H1 (cell line): Measurements from ENCODE around the gene CDYL2. TPM values are rescaled to one million over a fixed set of nuclear protein-coding genes. Genes with fewer than 3 reads are reported as not detected.

Source experiments
- CTCF ChIA-PET: fragments of 300-600 bp; sonication (Branson Sonifier 250); formaldehyde crosslinking; loops from one replicate; lab custom pipeline; 2021; ENCODE audit not compliant: partially characterized antibody; lab: Charles Lee
- POLR2A ChIA-PET: fragments of 300-600 bp; sonication (Branson Sonifier 250); formaldehyde crosslinking; loops from one replicate; lab custom pipeline; 2021; ENCODE audit warnings: inconsistent platforms; ENCODE audit not compliant: partially characterized antibody; lab: Charles Lee
- DNase-seq, 2 experiments: peaks; one replicate each; pipeline versions ENCODE4 v3.0.0 to v3.0.0-alpha.2; 2010 to 2022; ENCODE audit warnings: low spot score in 2 of 2, low read depth in 1 of 2, mixed read lengths in 1 of 2
- FAIRE-seq: peaks from 2 replicates; lab custom pipeline; 2011; peaks lifted over from hg19 to GRCh38; lab: Jason Lieb, UNC
- H2AFZ ChIP-seq: 2 replicates; pipeline ENCODE4 v1.8.1; 2012; ENCODE audit warnings: low read length, inconsistent platforms
- H2AK5ac ChIP-seq: 2 replicates; pipeline ENCODE4 v1.6.1; 2013; ENCODE audit warnings: low read depth, low read length
- H2BK120ac ChIP-seq: replicated peaks from 2 replicates; pipeline ENCODE3; 2013; ENCODE audit warnings: low read depth, low read length, inconsistent platforms
- H2BK12ac ChIP-seq: 2 replicates; pipeline ENCODE4 v1.6.1; 2013; ENCODE audit warnings: low read depth, low read length
- H2BK15ac ChIP-seq: 2 replicates; pipeline ENCODE4 v1.6.1; 2013; ENCODE audit warnings: low read length
- H2BK20ac ChIP-seq: 2 replicates; pipeline ENCODE4 v1.6.1; 2013; ENCODE audit warnings: low read length
- H2BK5ac ChIP-seq: 2 replicates; pipeline ENCODE4 v1.6.1; 2013; ENCODE audit warnings: low read depth, low read length
- H3K14ac ChIP-seq: 2 replicates; pipeline ENCODE4 v1.6.1; 2013; ENCODE audit warnings: inconsistent platforms; ENCODE audit not compliant: insufficient read length
- H3K18ac ChIP-seq: 2 replicates; pipeline ENCODE4 v1.6.1; 2013; ENCODE audit warnings: low read length; ENCODE audit errors: extremely low read depth
- H3K23ac ChIP-seq: 2 replicates; pipeline ENCODE4 v1.6.1; 2013; ENCODE audit warnings: inconsistent platforms; ENCODE audit not compliant: insufficient read length
- H3K23me2 ChIP-seq: 2 replicates; pipeline ENCODE4 v1.6.1; 2013; ENCODE audit warnings: low read depth, low read length
- H3K27ac ChIP-seq: 2 replicates; pipeline ENCODE4 v1.6.1; 2011; ENCODE audit warnings: low read depth, low read length, inconsistent platforms
- H3K27me3 ChIP-seq, 4 experiments: replicated peaks in 1 of 4; 1 replicate in 1 of 4; 2 replicates in 3 of 4; pipeline versions ENCODE4 v1.6.1 to v1.8.1; 2011 to 2013; ENCODE audit warnings: low read length in 3 of 4, mild to moderate bottlenecking in 3 of 4, inconsistent platforms in 2 of 4, mixed read lengths in 2 of 4, moderate library complexity in 1 of 4; ENCODE audit not compliant: control insufficient read depth in 3 of 4, insufficient read depth in 3 of 4; ENCODE audit errors: extremely low read depth in 1 of 4
- H3K36me3 ChIP-seq, 4 experiments: 2 replicates each; pipeline versions ENCODE4 v1.6.1 to v1.8.1; 2011 to 2013; ENCODE audit warnings: mild to moderate bottlenecking in 4 of 4, low read length in 3 of 4, moderate library complexity in 2 of 4, control low read depth in 1 of 4, inconsistent platforms in 1 of 4; ENCODE audit not compliant: insufficient read depth in 4 of 4, control insufficient read depth in 2 of 4
- H3K4ac ChIP-seq: replicated peaks from 2 replicates; pipeline ENCODE3; 2013; ENCODE audit warnings: low read length, low read depth, mixed read lengths, inconsistent platforms; ENCODE audit not compliant: insufficient read length
- H3K4me1 ChIP-seq, 4 experiments: replicated peaks in 1 of 4; 1 replicate in 1 of 4; 2 replicates in 3 of 4; pipeline versions ENCODE4 v1.6.1 to v1.8.1; 2011 to 2013; ENCODE audit warnings: low read length in 3 of 4, inconsistent platforms in 2 of 4, mixed read lengths in 1 of 4; ENCODE audit not compliant: insufficient read depth in 4 of 4, control insufficient read depth in 3 of 4
- H3K4me2 ChIP-seq, 2 experiments: 2 replicates each; pipeline versions ENCODE4 v1.6.1 to v1.8.1; 2011 to 2013; ENCODE audit warnings: low read depth in 2 of 2, low read length in 2 of 2, control low read depth in 1 of 2, inconsistent platforms in 1 of 2, mild to moderate bottlenecking in 1 of 2; ENCODE audit not compliant: insufficient read depth in 1 of 2
- H3K4me3 ChIP-seq, 4 experiments: fragments of 200-600, 300-600 bp in 1 of 4; sonication (generic), shearing (Covaris generic), sonication (Bioruptor Twin) in 1 of 4; 2 replicates each; pipeline versions ENCODE4 v1.5.1 to v1.8.1; 2011 to 2016; ENCODE audit warnings: low read length in 4 of 4, low read depth in 3 of 4, control low read depth in 2 of 4, inconsistent platforms in 2 of 4, mild to moderate bottlenecking in 2 of 4, mixed read lengths in 1 of 4, moderate library complexity in 1 of 4; ENCODE audit not compliant: insufficient read depth in 2 of 4; ENCODE audit errors: extremely low read depth in 1 of 4
- H3K56ac ChIP-seq: replicated peaks from 2 replicates; pipeline ENCODE3; 2013; ENCODE audit warnings: low read depth, mild to moderate bottlenecking, mixed read lengths, low read length, inconsistent platforms; ENCODE audit not compliant: insufficient read length
- H3K79me1 ChIP-seq: 2 replicates; pipeline ENCODE4 v1.6.1; 2013; ENCODE audit warnings: low read depth, low read length, control low read depth
- H3K79me2 ChIP-seq, 2 experiments: 2 replicates each; pipeline versions ENCODE4 v1.6.1 to v1.8.1; 2012 to 2013; ENCODE audit warnings: low read length in 2 of 2, mild to moderate bottlenecking in 2 of 2, inconsistent platforms in 1 of 2; ENCODE audit not compliant: insufficient read depth in 2 of 2, control insufficient read depth in 1 of 2
- H3K9ac ChIP-seq, 4 experiments: replicated peaks in 1 of 4; 1 replicate in 1 of 4; 2 replicates in 3 of 4; pipeline versions ENCODE4 v1.6.1 to v1.8.1; 2011 to 2013; ENCODE audit warnings: low read depth in 3 of 4, low read length in 3 of 4, control low read depth in 2 of 4, mild to moderate bottlenecking in 2 of 4, moderate library complexity in 2 of 4, inconsistent platforms in 1 of 4; ENCODE audit errors: extremely low read depth in 1 of 4
- H3K9me3 ChIP-seq, 2 experiments: 2 replicates each; pipeline versions ENCODE4 v1.6.1 to v1.8.1; 2012 to 2013; ENCODE audit warnings: mild to moderate bottlenecking in 2 of 2, moderate library complexity in 2 of 2, control low read depth in 1 of 2, inconsistent platforms in 1 of 2, low read depth in 1 of 2, low read length in 1 of 2, mixed read lengths in 1 of 2; ENCODE audit not compliant: insufficient read depth in 2 of 2
- H4K20me1 ChIP-seq, 2 experiments: replicated peaks in 1 of 2; 2 replicates each; pipeline versions ENCODE3 to v1.8.1; 2011 to 2013; ENCODE audit warnings: inconsistent platforms in 2 of 2, low read length in 2 of 2, mild to moderate bottlenecking in 1 of 2; ENCODE audit not compliant: insufficient read depth in 2 of 2, control insufficient read depth in 1 of 2
- H4K5ac ChIP-seq: 2 replicates; pipeline ENCODE4 v1.6.1; 2013; ENCODE audit warnings: low read length, low read depth, mixed read lengths, inconsistent platforms; ENCODE audit not compliant: insufficient read length
- H4K8ac ChIP-seq: 2 replicates; pipeline ENCODE4 v1.8.0; 2013; ENCODE audit warnings: mild to moderate bottlenecking, moderate library complexity, low read length, inconsistent platforms; ENCODE audit not compliant: insufficient read depth; ENCODE audit errors: extremely low read depth
- H4K91ac ChIP-seq: replicated peaks from 2 replicates; pipeline ENCODE3; 2013; ENCODE audit warnings: low read length, mixed read lengths, inconsistent platforms; ENCODE audit not compliant: insufficient read length
- ASH2L ChIP-seq: fragments of 200-600, 300-600 bp; sonication (generic); IDR thresholded peaks from one replicate; pipeline ENCODE4 v1.7.1; 2017; ENCODE audit warnings: low read length
- BCL11A ChIP-seq, 2 experiments: IDR thresholded peaks; one replicate each; pipeline ENCODE4 v1.6.1; 2011; ENCODE audit warnings: low read depth in 2 of 2, low read length in 2 of 2, mild to moderate bottlenecking in 2 of 2
- CBX8 ChIP-seq: fragments of 300-800, 300-1000 bp; sonication (generic); IDR thresholded peaks from 2 replicates; pipeline ENCODE4 v1.7.1; 2016; ENCODE audit warnings: low read depth, low read length, borderline replicate concordance
- MAFK ChIP-seq: IDR thresholded peaks from 2 replicates; pipeline ENCODE4 v1.6.1; 2012; ENCODE audit warnings: low read depth, mild to moderate bottlenecking, improper control_type of control experiment, low read length
- NRF1 ChIP-seq: IDR thresholded peaks from 2 replicates; pipeline ENCODE4 v1.6.1; 2011; ENCODE audit warnings: mild to moderate bottlenecking, low read depth, low read length, improper control_type of control experiment
- POLR2AphosphoS5 ChIP-seq: IDR thresholded peaks from 2 replicates; pipeline ENCODE4 v1.6.1; 2011; ENCODE audit warnings: low read depth, low read length
- RAD21 ChIP-seq, 2 experiments: IDR thresholded peaks in 1 of 2; conservative IDR thresholded peaks in 1 of 2; 2 replicates each; pipeline ENCODE4 v1.6.1; 2011; ENCODE audit warnings: low read depth in 2 of 2, low read length in 2 of 2, improper control_type of control experiment in 1 of 2, inconsistent platforms in 1 of 2, mild to moderate bottlenecking in 1 of 2, moderate library complexity in 1 of 2
- RXRA ChIP-seq: IDR thresholded peaks from 2 replicates; pipeline ENCODE4 v1.6.1; 2011; ENCODE audit warnings: low read depth, mild to moderate bottlenecking, low read length, moderate library complexity; ENCODE audit not compliant: insufficient read depth
- SIRT6 ChIP-seq: IDR thresholded peaks from one replicate; pipeline ENCODE4 v1.7.1; 2012; ENCODE audit warnings: low read length, inconsistent platforms
- SP1 ChIP-seq: IDR thresholded peaks from 2 replicates; pipeline ENCODE4 v1.6.1; 2011; ENCODE audit warnings: low read depth, low read length
- SRF ChIP-seq: IDR thresholded peaks from 2 replicates; pipeline ENCODE4 v1.6.1; 2011; ENCODE audit warnings: mild to moderate bottlenecking, low read depth, low read length, moderate library complexity
- SUZ12 ChIP-seq: fragments of 200-600 bp; sonication (generic); IDR thresholded peaks from 2 replicates; pipeline ENCODE4 v1.6.1; 2012; ENCODE audit warnings: mild to moderate bottlenecking, inconsistent platforms, low read length, moderate library complexity, mixed read lengths
- TBP ChIP-seq: IDR thresholded peaks from 2 replicates; pipeline ENCODE4 v1.6.1; 2011; ENCODE audit warnings: low read depth, low read length, improper control_type of control experiment
- ZNF274 ChIP-seq: IDR thresholded peaks from 2 replicates; pipeline ENCODE4 v1.7.0; 2012; ENCODE audit warnings: low read length, borderline replicate concordance; ENCODE audit errors: extremely low read depth
- WGBS, 2 experiments: shearing (Covaris generic) in 1 of 2; methylation state at CpG; one replicate each; pipeline versions ENCODE4 v1.1.6 to v1.1.7; 2013 to 2015; ENCODE audit warnings: low lambda C conversion rate in 2 of 2, mixed read lengths in 2 of 2, inconsistent platforms in 1 of 2, low coverage in 1 of 2, missing lambda C conversion rate in 1 of 2; ENCODE audit not compliant: insufficient replicate concordance in 2 of 2, insufficient coverage in 1 of 2, insufficient read length in 1 of 2; ENCODE audit errors: extremely low coverage in 1 of 2, missing lambda C conversion rate in 1 of 2; 5-methylcytosine and 5-hydroxymethylcytosine counted together
- polyA plus RNA-seq, 7 experiments: library from polyadenylated mRNA; depleted of rRNA in 3 of 7; stranded (reverse) in 5 of 7; unstranded in 2 of 7; fragments of >200 nt in 5 of 7; fragments of 200-250 nt in 2 of 7; gene quantifications; 1 replicate in 5 of 7; 2 replicates in 1 of 7; 4 replicates in 1 of 7; pipeline versions ENCODE4 v1.2.1 to v1.2.3, GENCODE V29; 2011 to 2013; ENCODE audit warnings: missing spikeins in 2 of 7, mixed read lengths in 2 of 7
- total RNA-seq: library from RNA; stranded (reverse); fragmentation: NEBNext Ultra II Directional; extraction: Animal tissue kit (Norgen Biotek cat#: 25700); gene quantifications from 2 replicates; pipeline ENCODE4 v1.2.1, GENCODE V29; 2021
- TF ChIP-seq, protein P1 (sequence below): IDR thresholded peaks from 2 replicates; pipeline ENCODE4 v1.6.1; 2011; ENCODE audit warnings: low read length, improper control_type of control experiment

The CDYL2 gene
- total and polyA plus RNA-seq, 2 of the 8 experiments (the other 6 are each of a cell fraction or from before 2014, with no cell fraction given), result 0.33 to 5.3 TPM

DNA sequence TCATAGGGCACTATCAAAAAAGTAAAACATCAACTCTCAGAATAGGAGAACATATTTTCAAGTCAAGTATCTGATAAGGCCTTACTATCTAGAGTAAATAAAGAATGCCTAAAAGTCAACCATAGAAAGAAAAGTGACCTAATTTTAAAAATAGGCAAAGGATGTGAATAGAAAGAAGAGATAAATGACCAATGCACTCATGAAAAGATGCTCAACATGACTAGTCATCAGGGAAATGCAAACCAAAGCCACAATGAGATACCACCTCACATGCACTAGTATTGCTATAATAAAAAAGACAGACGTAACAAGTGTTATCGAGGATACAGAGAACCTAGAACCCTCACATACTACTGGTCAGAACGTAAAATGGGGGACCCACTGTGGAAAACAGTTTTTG lies 172.8 kb downstream of the CDYL2 start:
- Histone ChIP-seq H3K79me1 (no peaks in the 10 kb centered on the region), H4K20me1 (no peaks in the 10 kb centered on the region), H2BK20ac (no peak overlapping the region), H4K91ac (no peak overlapping the region), H3K4me2 (no peak overlapping the region), H2AFZ (no peak overlapping the region), H3K27ac (no peak overlapping the region), H2AK5ac (no peak overlapping the region), H3K27me3 (no peaks in the 10 kb centered on the region), H3K9me3 (peaks cover 37 to 41% of the 10 kb centered on the region in 2 experiments), H3K18ac (no peak overlapping the region), H3K23me2 (no peaks in the 10 kb centered on the region), H3K4me3 (no peak overlapping the region), H3K23ac (no peak overlapping the region), H2BK5ac (no peak overlapping the region), H3K4ac (no peak overlapping the region), H4K8ac (no peak overlapping the region), H3K9ac (no peak overlapping the region), H4K5ac (no peak overlapping the region), H3K14ac (no peak overlapping the region), H3K79me2 (no peaks in the 10 kb centered on the region), H2BK12ac (no peak overlapping the region), H2BK120ac (no peak overlapping the region), H2BK15ac (no peak overlapping the region), H3K36me3 (no peaks in the 10 kb centered on the region), H3K4me1 (no peaks in the 10 kb centered on the region), H3K56ac (no peak overlapping the region)
- DNase-seq, result no peak
- WGBS, 2 experiments, result 90% methylated on average over 3 of the region's 3 CpGs; no CpG with 5 or more reads in 1 of the 2 experiments
- ChIA-PET POLR2A (no interaction called here), CTCF (no interaction called here)
- no peak for FAIRE-seq
- no peak for TF ChIP-seq SIRT6
- no peak for TF ChIP-seq MAFK
- TF ChIP-seq SP1, result no peak
- no peak for TF ChIP-seq RAD21 (IDR thresholded peaks at IDR 0.05 in 1 of 2, conservative IDR thresholded peaks at IDR 0.05 in 1 of 2; ENCODE audit: low read depth in 2 of 2, low read length in 2 of 2)
- no peak for TF ChIP-seq CBX8
- TF ChIP-seq ZNF274, result no peak
- TF ChIP-seq POLR2AphosphoS5, result no peak
- TF ChIP-seq BCL11A (IDR thresholded peaks at IDR 0.05; ENCODE audit: low read depth in 2 of 2, low read length in 2 of 2), result no peak
- no peak for TF ChIP-seq TBP
- no peak for TF ChIP-seq SUZ12
- TF ChIP-seq SRF, result no peak
- TF ChIP-seq ASH2L, result no peak
- TF ChIP-seq RXRA, result no peak
- TF ChIP-seq, protein P1, sequence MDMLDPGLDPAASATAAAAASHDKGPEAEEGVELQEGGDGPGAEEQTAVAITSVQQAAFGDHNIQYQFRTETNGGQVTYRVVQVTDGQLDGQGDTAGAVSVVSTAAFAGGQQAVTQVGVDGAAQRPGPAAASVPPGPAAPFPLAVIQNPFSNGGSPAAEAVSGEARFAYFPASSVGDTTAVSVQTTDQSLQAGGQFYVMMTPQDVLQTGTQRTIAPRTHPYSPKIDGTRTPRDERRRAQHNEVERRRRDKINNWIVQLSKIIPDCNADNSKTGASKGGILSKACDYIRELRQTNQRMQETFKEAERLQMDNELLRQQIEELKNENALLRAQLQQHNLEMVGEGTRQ, result no peak
- no peak for TF ChIP-seq NRF1
